Heart left ventricle (tissue), 13 donors: ENCODE measurements around the gene NANOS3.

Experiments
- POLR2A ChIP-seq, 2 donors: fragments of 450-650 bp; IDR thresholded peaks; one replicate each; pipeline ENCODE4 v1.6.1; 2017; ENCODE audit warnings: antibody characterized with exemption in 2 of 2, mild to moderate bottlenecking in 2 of 2, moderate library complexity in 2 of 2
- TF ChIP-seq, protein P1 (sequence below), 12 donors: fragments of 200-600 bp; sonication (generic) in 4 of 12; IDR thresholded peaks; one replicate each; pipeline versions ENCODE4 v1.5.0 to v1.8.0; 2018 to 2022; ENCODE audit warnings: antibody characterized with exemption in 12 of 12, mild to moderate bottlenecking in 5 of 12
- donor health status: ischemic (EF 13 %, LVEDD 7.1; RV severe dilation, severe dysfunction).
- donor health status: DM: no; HTN: yes; CAD: no.
- donor health status: DM: no; HTN: no; CAD: no.
- donor health status: ischemic (EF 25% LVEDD 6.9; RV normal size, moderate dysfunction).
- donor health status: ischemic (EF 25% LVEDD 5.7; RV mildly dilated, moderate dysfunction).
- donor health status: ischemic (EF 35%, LVEDD 5.7; RV mildly dilated, moderate dysfunction).
- donor health status: nonischemic (EF 11% LVEDD 7.7; RV severe dilation, severe dysfunction).
- donor health status: DM: yes; HTN: yes; CAD: no.
- donor health status: PGD.
- donor health status: ischemic (EF 29% LVEDD 5.4; RV normal size, mild dysfunction).
- donor health status: nonischemic (EF 23%, LVEDD 6.1; RV moderate dilation, normal function).

DNA sequence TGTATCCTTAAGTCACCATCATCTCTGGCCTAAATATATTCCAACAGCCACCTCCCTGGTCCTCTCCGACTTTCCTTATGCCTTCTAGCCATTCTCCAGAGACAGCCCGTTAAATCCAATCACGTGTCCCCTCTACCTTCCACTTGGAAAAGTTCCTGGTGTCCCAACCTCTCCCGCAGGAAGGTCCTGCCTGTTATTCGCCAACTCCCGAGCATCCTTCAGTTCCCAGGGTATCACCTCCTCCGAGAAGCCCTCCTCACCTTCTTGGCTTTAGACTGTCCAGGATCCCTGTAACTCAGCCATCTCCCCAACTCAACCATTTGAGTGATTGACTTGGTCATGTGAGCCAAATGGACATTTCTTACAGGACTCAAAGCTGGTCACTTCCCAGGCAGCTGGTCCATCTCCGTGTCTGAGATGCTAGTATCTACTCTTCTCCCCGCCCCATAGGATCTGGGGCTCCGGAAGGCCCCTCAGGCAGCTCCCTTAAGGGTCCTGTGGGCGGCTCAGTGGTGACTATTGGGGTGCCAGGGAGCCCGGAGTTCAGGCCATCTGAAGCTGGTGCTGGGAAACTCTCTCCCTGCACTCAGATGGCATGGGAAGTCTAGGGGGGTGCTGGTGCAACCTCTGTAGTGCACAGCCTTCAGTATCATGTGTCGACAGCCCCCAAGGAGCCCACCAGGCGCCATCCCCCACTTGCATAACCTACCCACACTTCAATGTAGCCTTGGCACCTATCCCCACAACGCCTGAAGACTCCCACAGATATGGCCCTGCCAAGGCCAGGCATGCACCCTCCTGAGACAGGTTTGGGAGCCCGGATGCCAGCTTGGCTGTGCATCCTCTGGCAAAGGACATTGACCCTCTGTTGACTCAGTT lies 27.9 kb upstream of the NANOS3 start:
- TF ChIP-seq, protein P1, sequence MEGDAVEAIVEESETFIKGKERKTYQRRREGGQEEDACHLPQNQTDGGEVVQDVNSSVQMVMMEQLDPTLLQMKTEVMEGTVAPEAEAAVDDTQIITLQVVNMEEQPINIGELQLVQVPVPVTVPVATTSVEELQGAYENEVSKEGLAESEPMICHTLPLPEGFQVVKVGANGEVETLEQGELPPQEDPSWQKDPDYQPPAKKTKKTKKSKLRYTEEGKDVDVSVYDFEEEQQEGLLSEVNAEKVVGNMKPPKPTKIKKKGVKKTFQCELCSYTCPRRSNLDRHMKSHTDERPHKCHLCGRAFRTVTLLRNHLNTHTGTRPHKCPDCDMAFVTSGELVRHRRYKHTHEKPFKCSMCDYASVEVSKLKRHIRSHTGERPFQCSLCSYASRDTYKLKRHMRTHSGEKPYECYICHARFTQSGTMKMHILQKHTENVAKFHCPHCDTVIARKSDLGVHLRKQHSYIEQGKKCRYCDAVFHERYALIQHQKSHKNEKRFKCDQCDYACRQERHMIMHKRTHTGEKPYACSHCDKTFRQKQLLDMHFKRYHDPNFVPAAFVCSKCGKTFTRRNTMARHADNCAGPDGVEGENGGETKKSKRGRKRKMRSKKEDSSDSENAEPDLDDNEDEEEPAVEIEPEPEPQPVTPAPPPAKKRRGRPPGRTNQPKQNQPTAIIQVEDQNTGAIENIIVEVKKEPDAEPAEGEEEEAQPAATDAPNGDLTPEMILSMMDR (IDR thresholded peaks at IDR 0.05), result no peak
- no peak for TF ChIP-seq POLR2A (IDR thresholded peaks at IDR 0.05)
